C4-2B (cell line): Measurements from ENCODE around the gene RNF152.

Experiments
- H3K27ac ChIP-seq: fragments of 450-650 bp; 2 replicates; pipeline ENCODE4 v1.5.1; 2017
- ZFX ChIP-seq: fragments of 450-650 bp; IDR thresholded peaks from 2 replicates; pipeline ENCODE4 v1.6.1; 2017
- TF ChIP-seq, protein P1 (sequence below): fragments of 450-650 bp; conservative IDR thresholded peaks from 2 replicates; pipeline ENCODE4 v1.5.1; 2017; ENCODE audit warnings: mild to moderate bottlenecking

The RNF152 gene

DNA sequence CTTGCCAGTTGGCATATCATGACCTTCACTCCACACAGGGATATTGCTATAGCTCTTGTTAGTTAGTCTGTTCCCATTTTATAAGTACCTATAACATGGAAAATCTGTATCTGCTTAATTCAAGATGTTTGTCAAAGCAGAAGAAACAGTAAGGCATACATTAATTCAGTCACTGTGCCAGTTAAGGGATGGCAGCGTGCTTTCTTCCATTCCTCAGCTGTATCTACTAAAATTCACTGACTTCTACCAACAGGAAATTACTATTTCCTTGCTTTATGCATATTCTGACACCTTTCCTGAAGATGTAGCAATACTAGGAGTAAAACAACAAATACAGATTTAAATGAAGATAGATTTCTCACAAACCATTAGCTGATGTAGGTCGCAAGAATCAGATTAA is 59.9 kb downstream of the RNF152 start:
- H3K27ac ChIP-seq: no peak overlapping the region
- TF ChIP-seq ZFX: no peak
- TF ChIP-seq, protein P1, sequence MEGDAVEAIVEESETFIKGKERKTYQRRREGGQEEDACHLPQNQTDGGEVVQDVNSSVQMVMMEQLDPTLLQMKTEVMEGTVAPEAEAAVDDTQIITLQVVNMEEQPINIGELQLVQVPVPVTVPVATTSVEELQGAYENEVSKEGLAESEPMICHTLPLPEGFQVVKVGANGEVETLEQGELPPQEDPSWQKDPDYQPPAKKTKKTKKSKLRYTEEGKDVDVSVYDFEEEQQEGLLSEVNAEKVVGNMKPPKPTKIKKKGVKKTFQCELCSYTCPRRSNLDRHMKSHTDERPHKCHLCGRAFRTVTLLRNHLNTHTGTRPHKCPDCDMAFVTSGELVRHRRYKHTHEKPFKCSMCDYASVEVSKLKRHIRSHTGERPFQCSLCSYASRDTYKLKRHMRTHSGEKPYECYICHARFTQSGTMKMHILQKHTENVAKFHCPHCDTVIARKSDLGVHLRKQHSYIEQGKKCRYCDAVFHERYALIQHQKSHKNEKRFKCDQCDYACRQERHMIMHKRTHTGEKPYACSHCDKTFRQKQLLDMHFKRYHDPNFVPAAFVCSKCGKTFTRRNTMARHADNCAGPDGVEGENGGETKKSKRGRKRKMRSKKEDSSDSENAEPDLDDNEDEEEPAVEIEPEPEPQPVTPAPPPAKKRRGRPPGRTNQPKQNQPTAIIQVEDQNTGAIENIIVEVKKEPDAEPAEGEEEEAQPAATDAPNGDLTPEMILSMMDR: no peak

DNA sequence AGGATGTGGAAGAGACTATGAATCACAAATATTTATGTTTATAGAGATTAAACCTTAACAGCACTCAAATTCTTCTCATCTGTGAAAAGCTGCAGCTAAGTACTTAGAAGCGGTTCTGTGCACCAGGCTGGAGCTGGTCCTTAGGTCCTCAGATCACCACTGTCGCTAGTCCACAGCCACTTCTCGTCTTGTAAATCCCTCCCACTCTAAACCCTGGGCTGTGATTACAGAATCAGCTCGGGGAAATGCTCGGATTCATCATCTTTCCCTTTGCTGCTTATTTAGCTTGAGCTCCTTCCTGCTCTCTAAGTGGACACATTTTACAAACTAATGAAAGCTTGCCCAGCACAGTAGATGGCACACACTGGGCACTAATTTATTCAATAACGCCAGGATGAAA is 61.7 kb downstream of the RNF152 start:
- TF ChIP-seq ZFX: no peak
- TF ChIP-seq, protein P1: no peak
- H3K27ac ChIP-seq: no peak overlapping the region

DNA sequence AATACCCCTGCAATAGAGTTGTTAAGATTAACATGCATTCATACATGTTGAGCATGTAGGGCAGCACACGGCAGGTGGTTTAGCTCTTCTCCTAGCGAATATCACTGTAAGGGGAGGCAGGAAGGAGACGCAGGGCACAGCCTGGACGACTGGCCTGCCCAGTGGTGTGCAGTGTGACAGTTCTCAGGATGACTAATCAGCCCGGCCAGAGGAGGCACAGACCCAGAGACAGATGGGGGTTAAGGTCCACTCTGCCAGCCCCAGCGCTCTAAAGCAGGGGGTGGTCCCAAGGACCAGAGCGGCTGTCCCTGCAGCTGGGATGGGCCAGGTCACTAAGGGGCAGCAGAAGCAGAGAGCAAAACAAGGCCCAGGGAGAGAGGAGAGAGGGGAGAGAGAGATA is 63.7 kb downstream of the RNF152 start:
- TF ChIP-seq ZFX: no peak
- TF ChIP-seq, protein P1: no peak
- H3K27ac ChIP-seq: no peak overlapping the region

DNA sequence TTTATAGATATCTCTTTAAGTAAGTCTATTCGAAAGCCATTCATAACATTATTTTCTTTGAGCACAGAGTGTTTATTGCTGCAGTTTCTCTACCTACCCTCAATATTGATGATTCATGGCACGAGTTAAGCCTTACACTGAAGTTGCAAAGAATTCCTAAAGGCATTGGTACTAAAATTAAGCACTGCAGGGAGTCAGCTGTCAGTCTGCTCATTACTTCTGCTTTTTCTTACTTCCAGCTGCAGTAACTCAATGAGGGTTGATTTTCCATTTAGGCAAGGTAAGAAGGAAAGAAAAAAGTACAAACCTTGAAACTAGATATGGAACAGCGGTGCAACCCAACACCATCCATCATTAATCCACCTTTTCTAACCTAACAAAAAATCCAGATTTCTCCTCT is 65.2 kb downstream of the RNF152 start:
- TF ChIP-seq, protein P1: no peak
- no peak for TF ChIP-seq ZFX
- H3K27ac ChIP-seq: no peak overlapping the region

DNA sequence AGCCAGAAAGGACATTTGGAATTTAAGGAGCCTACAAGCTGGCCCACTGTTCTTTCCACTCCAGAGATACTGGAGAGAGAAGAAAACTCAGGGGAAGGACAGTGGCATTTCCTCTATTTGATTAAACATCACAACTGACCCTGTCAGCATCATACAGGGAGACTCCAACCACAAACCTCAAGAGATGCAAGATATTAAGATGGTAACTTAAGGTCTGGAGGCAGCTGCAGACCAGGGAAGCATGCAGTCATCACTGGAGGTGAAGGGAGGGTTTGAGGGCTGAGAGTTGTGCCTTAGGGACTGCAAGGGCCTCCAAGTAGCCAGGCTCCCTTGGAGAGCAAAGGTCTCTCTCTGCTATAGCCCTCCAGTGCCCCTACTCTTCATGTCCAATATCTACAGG is 67.4 kb downstream of the RNF152 start:
- TF ChIP-seq ZFX: no peak
- TF ChIP-seq, protein P1: no peak
- H3K27ac ChIP-seq: no peak overlapping the region

DNA sequence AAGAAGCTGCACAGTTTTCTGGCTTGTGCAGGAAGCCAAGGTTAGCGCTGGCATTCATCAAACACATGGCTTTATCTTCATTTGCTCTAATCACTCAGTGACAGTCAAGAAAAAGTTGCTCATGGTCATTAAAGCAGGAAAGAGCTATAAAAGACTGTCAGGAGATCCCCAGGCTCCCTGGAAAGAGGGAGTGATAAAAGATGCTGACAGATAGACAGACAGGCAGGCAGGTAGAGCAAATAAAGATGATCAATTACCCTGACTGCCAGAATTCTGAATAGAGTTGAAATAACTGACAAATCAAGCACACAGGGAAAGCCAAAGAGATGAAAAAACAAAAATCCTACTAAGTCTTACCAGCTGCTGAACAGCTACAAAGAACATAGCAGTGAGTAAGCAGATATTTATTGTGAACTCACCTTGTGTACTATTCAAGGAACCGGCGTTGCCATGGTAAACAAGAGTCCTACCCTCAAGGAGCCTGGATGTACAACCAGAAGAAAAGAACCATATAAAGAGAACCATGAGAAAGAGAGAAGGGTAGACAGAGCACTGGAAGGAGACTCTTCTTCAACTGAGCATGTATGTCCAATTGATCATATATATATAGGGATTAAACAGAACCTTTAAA is 68.0 kb downstream of the RNF152 start:
- no peak overlapping the region for H3K27ac ChIP-seq
- TF ChIP-seq, protein P1: no peak
- no peak for TF ChIP-seq ZFX

DNA sequence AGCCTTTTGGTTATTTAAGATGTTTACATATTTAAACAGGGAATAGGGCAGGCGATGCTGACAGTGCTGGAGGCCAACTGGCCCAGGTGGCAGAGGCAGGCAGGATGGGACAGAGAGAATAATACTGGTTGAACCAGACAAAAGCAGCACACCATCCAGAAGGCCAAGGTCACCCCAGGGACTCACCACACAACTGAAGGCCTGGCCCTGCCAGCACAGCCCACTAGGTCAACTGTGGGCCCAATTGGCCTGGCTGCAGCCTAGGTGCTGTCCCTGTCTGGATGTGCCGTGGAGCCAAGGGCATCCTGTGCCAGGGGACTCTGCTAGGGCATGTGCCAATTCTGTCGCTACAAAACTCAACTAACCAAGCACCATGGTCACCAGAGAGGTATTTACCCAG is 69.2 kb downstream of the RNF152 start:
- TF ChIP-seq, protein P1: no peak
- TF ChIP-seq ZFX: no peak

More for the DNA sequence above, 69.2 kb downstream of the RNF152 start:
- no peak overlapping the region for H3K27ac ChIP-seq
